ENCODE data around the gene MAP1LC3B2.

DNA sequence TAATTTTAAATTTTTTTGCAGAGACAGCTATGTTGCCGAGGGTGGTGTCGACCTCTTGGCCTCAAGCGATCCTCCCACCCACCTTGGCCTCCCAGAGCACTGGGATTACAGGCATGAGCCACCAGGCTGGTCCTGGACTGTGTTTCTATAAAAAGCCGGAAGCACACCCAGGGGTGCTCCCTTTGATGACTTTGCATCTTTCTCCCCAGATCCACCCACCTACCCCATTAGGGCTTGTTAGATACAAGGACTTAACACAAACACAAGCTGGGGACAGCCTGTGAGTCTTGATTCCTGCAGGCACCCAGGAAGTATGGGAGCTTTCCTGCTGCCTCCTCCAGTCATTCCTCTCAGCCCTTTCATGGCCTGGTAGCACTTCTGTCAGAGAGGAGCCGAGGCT lies 67.0 kb downstream of the MAP1LC3B2 start:
- no peak for TF ChIP-seq POLR2A (IDR thresholded peaks at IDR 0.05; ENCODE audit: low read depth, low read length)
- no peak for TF ChIP-seq POLR2AphosphoS5 (IDR thresholded peaks at IDR 0.05; ENCODE audit: low read depth, low read length)

Data from GM12891 (cell line).